BLaER1 (cell line): ENCODE data around the gene CUEDC2.

ENCODE experiments used
- H3K27ac ChIP-seq: shearing (Covaris generic); formaldehyde crosslinking; 2 replicates; pipeline ENCODE4 v1.8.1; 2022
- H3K27me3 ChIP-seq: shearing (Covaris generic); formaldehyde crosslinking; 2 replicates; pipeline ENCODE4 v1.8.1; 2022
- H3K36me3 ChIP-seq: shearing (Covaris generic); formaldehyde crosslinking; 2 replicates; pipeline ENCODE4 v1.8.1; 2022
- H3K4me1 ChIP-seq: shearing (Covaris generic); formaldehyde crosslinking; 2 replicates; pipeline ENCODE4 v1.8.1; 2022
- H3K4me2 ChIP-seq: shearing (Covaris generic); formaldehyde crosslinking; 2 replicates; pipeline ENCODE4 v1.8.1; 2022
- H3K4me3 ChIP-seq: shearing (Covaris generic); formaldehyde crosslinking; 2 replicates; pipeline ENCODE4 v1.8.1; 2022
- H3K9ac ChIP-seq: shearing (Covaris generic); formaldehyde crosslinking; 2 replicates; pipeline ENCODE4 v1.8.1; 2022
- H3K9me3 ChIP-seq: shearing (Covaris generic); formaldehyde crosslinking; 2 replicates; pipeline ENCODE4 v1.8.1; 2022
- H4K20me1 ChIP-seq: shearing (Covaris generic); formaldehyde crosslinking; 2 replicates; pipeline ENCODE4 v1.8.1; 2022
- Cebpa-rat ChIP-seq: shearing (Covaris generic); IDR thresholded peaks from 2 replicates; pipeline ENCODE4 v1.8.1; 2022

The CUEDC2 gene

GRCh38 chr10:102406815-102407214, 25.6 kb downstream of the CUEDC2 start:
- no peak for TF ChIP-seq Cebpa-rat
- Histone ChIP-seq H3K27ac (no peak overlapping the region), H3K27me3 (peaks cover 47% of the 10 kb centered on the region), H4K20me1 (peaks cover 15% of the 10 kb centered on the region; the same call in 1 of the 2 replicates), H3K36me3 (peaks cover 3% of the 10 kb centered on the region; the same call in 1 of the 2 replicates), H3K4me3 (no peak overlapping the region), H3K4me1 (no peaks in the 10 kb centered on the region), H3K9me3 (no peaks in the 10 kb centered on the region), H3K4me2 (no peak overlapping the region), H3K9ac (no peak overlapping the region)

DNA sequence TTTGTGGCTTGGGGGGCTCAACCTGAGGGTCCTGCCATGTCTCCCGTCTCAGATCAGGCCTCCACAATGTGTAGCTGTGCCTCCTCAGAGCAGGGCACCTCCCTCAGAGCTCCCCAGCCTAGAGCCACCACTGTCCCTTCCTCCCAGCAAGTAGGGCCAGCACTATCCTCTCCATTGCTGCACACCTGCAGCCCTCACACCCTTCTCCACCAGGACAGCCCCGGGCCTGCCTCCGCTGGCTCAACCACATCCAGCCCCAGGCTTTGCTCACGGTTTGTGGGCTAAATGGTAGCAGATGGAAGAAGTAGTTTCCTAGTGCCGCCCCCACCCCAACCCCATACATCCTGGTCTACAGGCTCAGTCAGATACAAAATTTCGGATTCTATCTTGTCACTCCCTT, 26.7 kb downstream of the CUEDC2 start:
- no peaks in the 10 kb centered on the region for H3K9me3 ChIP-seq
- no peak overlapping the region for H3K27ac ChIP-seq
- no peak overlapping the region for H3K9ac ChIP-seq
- no peak for TF ChIP-seq Cebpa-rat
- H3K4me1 ChIP-seq, result no peaks in the 10 kb centered on the region
- H3K27me3 ChIP-seq, result peaks cover 35% of the 10 kb centered on the region
- no peak overlapping the region for H3K4me3 ChIP-seq
- H3K36me3 ChIP-seq, result peaks cover 13% of the 10 kb centered on the region; the same call in 1 of the 2 replicates
- H3K4me2 ChIP-seq, result no peak overlapping the region
- H4K20me1 ChIP-seq, result peaks cover 9% of the 10 kb centered on the region; the same call in 1 of the 2 replicates

- peaks cover 30% of the 10 kb centered on the region for H3K27me3 ChIP-seq
- no peaks in the 10 kb centered on the region for H3K9me3 ChIP-seq
- no peak overlapping the region for H3K4me3 ChIP-seq
- peaks cover 18% of the 10 kb centered on the region; the same call in 1 of the 2 replicates for H3K36me3 ChIP-seq
- H3K4me1 ChIP-seq, result peaks cover 1% of the 10 kb centered on the region; the same call in 1 of the 2 replicates
- no peak overlapping the region for H3K4me2 ChIP-seq
- no peak overlapping the region for H3K9ac ChIP-seq
- no peak for TF ChIP-seq Cebpa-rat
- H3K27ac ChIP-seq, result no peak overlapping the region
- H4K20me1 ChIP-seq, result peaks cover 4% of the 10 kb centered on the region; the same call in 1 of the 2 replicates
Measured at GRCh38 chr10:102405108-102405571, 27.2 kb downstream of the CUEDC2 start.

DNA sequence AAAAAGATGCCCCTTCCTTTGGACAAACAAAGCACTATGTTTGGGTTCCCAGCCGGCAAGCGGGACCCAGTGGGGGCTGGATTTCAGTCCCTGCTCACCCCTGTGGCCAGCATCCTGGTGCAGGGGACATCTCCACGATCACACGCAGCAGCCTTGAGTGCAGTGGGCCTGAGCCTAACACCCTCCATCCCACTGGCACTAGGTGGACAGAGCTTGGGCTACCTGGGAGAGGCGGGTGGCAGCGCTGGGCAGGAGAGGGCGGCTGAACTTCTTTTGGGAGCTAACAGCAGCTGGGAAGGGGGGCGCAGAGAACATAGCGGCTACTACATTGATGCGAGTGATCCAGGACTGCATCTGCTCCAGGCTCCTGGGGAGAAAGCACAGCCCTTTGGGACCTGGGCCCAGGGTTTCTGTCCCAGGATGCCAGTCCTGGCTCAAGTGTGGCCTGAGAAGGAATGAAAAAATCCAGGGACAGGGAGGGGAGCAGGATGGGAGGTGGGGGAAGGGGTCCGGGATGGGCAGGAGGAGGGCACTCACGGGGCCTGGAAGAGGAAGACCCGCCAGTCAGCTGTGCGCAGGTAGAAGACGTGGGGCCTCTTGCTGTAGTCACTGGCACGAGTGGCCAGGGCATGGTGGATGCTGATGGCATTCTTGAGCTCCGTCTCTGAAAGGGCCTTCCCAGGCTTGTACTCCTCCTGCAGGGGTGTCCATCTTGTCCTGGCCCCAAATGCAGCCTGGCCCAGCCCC, 27.8 kb downstream of the CUEDC2 start:
- no peak for TF ChIP-seq Cebpa-rat
- H4K20me1 ChIP-seq, result no peaks in the 10 kb centered on the region
- peaks cover 7% of the 10 kb centered on the region for H3K4me1 ChIP-seq
- no peak overlapping the region for H3K4me2 ChIP-seq
- H3K4me3 ChIP-seq, result no peak overlapping the region
- H3K9ac ChIP-seq, result no peak overlapping the region
- H3K27ac ChIP-seq, result no peak overlapping the region
- H3K27me3 ChIP-seq, result peaks cover 24% of the 10 kb centered on the region
- peaks cover 18% of the 10 kb centered on the region; the same call in 1 of the 2 replicates for H3K36me3 ChIP-seq
- no peaks in the 10 kb centered on the region for H3K9me3 ChIP-seq

GRCh38 chr10:102403115-102403514, 29.3 kb downstream of the CUEDC2 start:
- no peak overlapping the region for H3K4me2 ChIP-seq
- no peak overlapping the region for H3K9ac ChIP-seq
- TF ChIP-seq Cebpa-rat, result no peak
- no peak overlapping the region for H3K4me3 ChIP-seq
- H3K9me3 ChIP-seq, result no peaks in the 10 kb centered on the region
- H4K20me1 ChIP-seq, result no peaks in the 10 kb centered on the region
- H3K27me3 ChIP-seq, result peaks cover 10% of the 10 kb centered on the region
- H3K4me1 ChIP-seq, result peaks cover 16% of the 10 kb centered on the region
- no peak overlapping the region for H3K27ac ChIP-seq
- H3K36me3 ChIP-seq, result peaks cover 24% of the 10 kb centered on the region

DNA sequence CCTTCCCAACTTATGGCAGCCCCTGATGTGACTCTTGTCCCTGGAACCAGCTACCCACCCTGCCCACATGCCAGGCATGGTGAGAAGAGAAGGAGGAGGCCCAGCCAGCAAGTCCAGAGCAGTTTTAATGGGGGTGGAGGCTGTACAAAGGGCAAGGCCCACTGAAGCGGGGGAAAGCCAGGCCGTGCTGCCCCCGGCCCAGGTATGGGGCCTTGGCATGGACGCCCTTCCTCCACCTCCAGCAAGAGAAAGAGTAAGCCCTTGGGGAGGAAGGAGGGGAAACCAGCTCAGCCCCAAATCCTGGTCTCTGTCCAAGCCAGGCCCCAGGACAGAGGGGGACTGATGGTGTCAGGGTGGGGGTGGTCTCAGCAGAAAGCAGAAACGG, 29.9 kb downstream of the CUEDC2 start:
- Histone ChIP-seq H3K4me2 (no peak overlapping the region), H3K9ac (no peak overlapping the region), H3K4me3 (no peak overlapping the region), H3K27ac (no peak overlapping the region), H3K36me3 (peaks cover 30% of the 10 kb centered on the region), H3K27me3 (peaks cover 4% of the 10 kb centered on the region), H4K20me1 (no peaks in the 10 kb centered on the region), H3K9me3 (no peaks in the 10 kb centered on the region), H3K4me1 (peaks cover 16% of the 10 kb centered on the region)
- TF ChIP-seq Cebpa-rat, result no peak

GRCh38 chr10:102401735-102402511, 30.5 kb downstream of the CUEDC2 start:
- no peaks in the 10 kb centered on the region for H3K27me3 ChIP-seq
- no peak overlapping the region for H3K4me3 ChIP-seq
- peaks cover 33% of the 10 kb centered on the region for H3K36me3 ChIP-seq
- H3K9me3 ChIP-seq, result no peaks in the 10 kb centered on the region
- H3K4me1 ChIP-seq, result peaks cover 17% of the 10 kb centered on the region
- H4K20me1 ChIP-seq, result no peaks in the 10 kb centered on the region
- no peak overlapping the region for H3K27ac ChIP-seq
- no peak for TF ChIP-seq Cebpa-rat
- H3K4me2 ChIP-seq, result no peak overlapping the region
- H3K9ac ChIP-seq, result no peak overlapping the region

DNA sequence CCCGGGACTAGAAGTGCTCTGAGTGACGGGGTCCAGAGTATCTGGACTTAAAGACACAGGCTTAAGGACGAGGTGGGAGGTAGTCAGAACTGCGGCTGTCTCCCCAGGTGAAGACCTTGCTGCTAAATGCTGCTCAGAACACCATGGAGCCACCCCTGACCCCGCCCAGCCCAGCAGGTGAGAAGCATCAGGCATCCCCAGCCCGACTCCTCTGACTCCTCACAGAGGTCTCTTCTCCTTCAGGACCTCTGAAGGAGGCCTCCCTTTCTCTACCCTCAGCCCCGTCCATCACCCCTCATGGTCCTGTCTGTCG, 31.1 kb downstream of the CUEDC2 start:
- Histone ChIP-seq H3K9me3 (no peaks in the 10 kb centered on the region), H3K9ac (no peak overlapping the region), H3K4me1 (peaks cover 23% of the 10 kb centered on the region), H3K4me2 (no peak overlapping the region), H3K27me3 (no peaks in the 10 kb centered on the region), H3K36me3 (peaks cover 38% of the 10 kb centered on the region), H4K20me1 (0 out of 2 replicates have a peak, but pooled peaks cover 5% of the 10 kb centered on the region), H3K4me3 (no peak overlapping the region), H3K27ac (no peak overlapping the region)
- TF ChIP-seq Cebpa-rat, result no peak

GRCh38 chr10:102400598-102401341, 31.6 kb downstream of the CUEDC2 start:
- Histone ChIP-seq H3K9me3 (no peaks in the 10 kb centered on the region), H3K36me3 (peaks cover 38% of the 10 kb centered on the region), H3K4me1 (peaks cover 29% of the 10 kb centered on the region), H3K9ac (no peak overlapping the region), H3K27me3 (no peaks in the 10 kb centered on the region), H3K4me3 (no peak overlapping the region), H3K4me2 (no peak overlapping the region), H4K20me1 (0 out of 2 replicates have a peak, but pooled peaks cover 10% of the 10 kb centered on the region), H3K27ac (no peak overlapping the region)
- no peak for TF ChIP-seq Cebpa-rat
